Left cardiac atrium (tissue), 4 donors: Measurements from ENCODE around the gene PTCRA. TPM values are rescaled to one million over a fixed set of nuclear protein-coding genes. Genes with fewer than 3 reads are reported as not detected.
"Not testable (repeated sequence)": the region's sequence is repeated elsewhere in the genome, so short reads cannot be mapped to it uniquely, and the experiment has no call there.

Experiments
- ATAC-seq, 2 donors: fragments of 200-7000 bp; cut with Tn5 transposase; one replicate each; pipeline ENCODE4 v1.9.1; 2020; ENCODE audit warnings: mild to moderate bottlenecking in 2 of 2, moderate library complexity in 2 of 2
- DNase-seq: peaks from one replicate; pipeline ENCODE4 v3.0.0-alpha.2; 2020
- intact Hi-C, 2 donors: fragments of 100-400 bp; cut with DNase I; formaldehyde crosslinking; loops; one replicate each; pipeline versions ENCODE4 v1.14.1 to v1.15.1; 2022 to 2023
- total RNA-seq, 2 donors: library from RNA; stranded (reverse); fragmentation: NEBNext Ultra II Directional; extraction: Animal tissue kit (Norgen Biotek cat#: 25700); gene quantifications; one replicate each; pipeline ENCODE4 v1.2.1, GENCODE V29; 2021
- donor health status: DM: no; HTN: yes; CAD: no.
- donor health status: DM: no; HTN: yes; CAD: no; lungs with severe emphysema.
- donor health status: DM: yes; HTN: yes; CAD: no.
- donor health status: Dilated cardiomyopathy.

PTCRA gene
- total RNA-seq, 2 donors from 2014 or later, result not detected

DNA sequence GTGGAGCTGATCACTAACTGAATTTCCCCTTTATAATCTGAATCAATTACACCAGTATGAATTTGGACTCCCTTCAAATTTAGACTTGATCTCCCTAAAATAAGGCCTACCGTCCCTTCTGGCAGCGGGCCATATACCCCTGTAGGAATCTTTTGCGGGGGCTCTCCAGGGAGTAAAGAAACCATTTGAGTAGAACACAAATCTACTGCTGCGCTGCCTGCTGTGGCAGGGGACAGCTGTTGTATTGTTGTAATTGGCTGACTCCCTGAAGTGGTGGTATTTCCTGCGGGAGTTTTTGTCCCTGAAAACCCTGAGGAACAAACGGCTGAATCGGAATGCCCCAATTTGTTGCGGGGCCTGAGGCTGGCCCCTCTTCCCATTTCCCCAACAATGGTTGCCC is 16.0 kb upstream of the PTCRA start:
- DNase-seq (no peak), ATAC-seq (no peak)
- intact Hi-C loops, result loop anchor here in 1 of 2 donors (2.0 to 5.0 kb wide), 2 partner anchors 238 to 243 kb away; no protein-coding TSS in a partner anchor

- intact Hi-C loops, result loop anchor here in 1 of 2 donors (2.0 kb wide), 1 partner anchor 241 kb away; no protein-coding TSS in a partner anchor
Measured at GRCh38 chr6:42901538-42901957, 14.3 kb upstream of the PTCRA start.

GRCh38 chr6:42902429-42903263 is 13.2 kb upstream of the PTCRA start:
- DNase-seq, intact Hi-C loops, ATAC-seq: not testable (repeated sequence)

More at GRCh38 chr6:42901538-42901957, 14.3 kb upstream of the PTCRA start:
- peak; percentile 97 to 98 for ATAC-seq
- DNase-seq, result peak; percentile 87

- ATAC-seq (no peak), DNase-seq (no peak)
- intact Hi-C loops, result no loop called here
Measured at GRCh38 chr6:42904467-42904866, 11.4 kb upstream of the PTCRA start.

- intact Hi-C loops, result loop anchor here in 1 of 2 donors (5.0 kb wide), 1 partner anchor 235 kb away; no protein-coding TSS in a partner anchor
- DNase-seq, result no peak
Measured at GRCh38 chr6:42907336-42907735, 8.5 kb upstream of the PTCRA start.

DNA sequence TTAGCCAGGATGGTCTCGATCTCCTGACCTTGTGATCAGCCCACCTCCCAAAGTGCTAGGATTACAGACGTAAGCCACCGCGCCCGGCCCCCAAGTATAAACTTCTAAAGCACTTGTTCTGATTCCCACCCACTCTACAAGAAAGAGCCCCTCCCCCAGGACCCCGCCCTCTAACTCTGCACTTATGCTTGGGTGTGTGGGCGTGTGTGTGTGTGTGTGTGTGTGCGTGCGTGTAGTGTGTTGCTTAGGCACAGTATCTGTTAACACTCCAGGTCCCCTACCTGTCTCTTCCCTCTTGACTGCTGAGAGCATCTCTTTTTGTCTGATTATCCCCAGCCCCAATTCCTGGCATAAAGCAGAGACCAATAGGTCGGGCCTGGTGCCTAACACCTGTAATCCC is 6.0 kb upstream of the PTCRA start:
- ATAC-seq, result no peak
- intact Hi-C loops, result loop anchor here in 1 of 2 donors (5.0 kb wide), 1 partner anchor 232 kb away; no protein-coding TSS in a partner anchor
- DNase-seq, result no peak

More at GRCh38 chr6:42907336-42907735, 8.5 kb upstream of the PTCRA start:
- peak; percentile 52 to 66 for ATAC-seq

GRCh38 chr6:42911171-42912021 is 4.5 kb upstream of the PTCRA start:
- ATAC-seq (peak; percentile 27 to 45), DNase-seq (no peak)
- intact Hi-C loops, result no loop called here

DNA sequence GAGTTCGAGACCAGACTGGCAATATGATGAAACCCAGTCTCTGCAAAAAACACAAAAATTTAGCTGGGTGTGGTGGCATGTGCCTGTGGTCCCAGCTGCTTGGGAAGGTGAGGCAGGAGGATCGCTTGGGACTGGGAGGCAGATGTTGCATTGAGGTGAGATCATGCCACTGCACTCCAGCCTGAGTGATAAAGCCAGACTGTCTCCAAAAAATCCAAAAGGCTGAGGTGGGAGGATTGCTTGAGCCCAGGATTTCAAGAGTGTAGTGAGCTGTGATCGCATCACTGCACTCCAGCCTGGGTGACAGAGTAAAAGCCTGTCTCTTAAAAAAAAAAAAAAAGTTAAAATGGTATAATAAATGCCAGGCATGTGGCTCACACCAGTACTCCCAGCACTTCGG is 1.3 kb upstream of the PTCRA start:
- intact Hi-C loops, result no loop called here
- no peak for DNase-seq
- no peak for ATAC-seq

DNA sequence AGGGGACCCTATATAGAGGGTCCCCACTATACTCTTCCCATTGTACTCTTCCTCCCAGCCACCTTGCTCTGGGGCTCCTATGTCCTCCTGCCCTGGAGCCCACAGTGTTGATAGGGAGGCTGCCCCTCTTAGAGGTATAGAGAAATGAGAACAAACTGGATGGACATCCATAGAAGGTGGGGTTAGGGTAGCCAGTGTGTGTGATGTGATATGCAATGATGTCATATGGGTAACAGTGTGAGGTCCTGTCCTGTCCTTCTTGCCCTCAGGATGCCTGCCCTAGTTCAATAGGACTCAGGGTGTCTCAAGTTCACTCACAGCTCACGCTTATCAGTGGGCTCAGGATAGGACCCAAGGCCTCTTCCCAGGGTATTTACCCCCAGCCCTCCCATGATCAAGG is 435 bp downstream of the PTCRA start:
- intact Hi-C loops, result no loop called here

DNA sequence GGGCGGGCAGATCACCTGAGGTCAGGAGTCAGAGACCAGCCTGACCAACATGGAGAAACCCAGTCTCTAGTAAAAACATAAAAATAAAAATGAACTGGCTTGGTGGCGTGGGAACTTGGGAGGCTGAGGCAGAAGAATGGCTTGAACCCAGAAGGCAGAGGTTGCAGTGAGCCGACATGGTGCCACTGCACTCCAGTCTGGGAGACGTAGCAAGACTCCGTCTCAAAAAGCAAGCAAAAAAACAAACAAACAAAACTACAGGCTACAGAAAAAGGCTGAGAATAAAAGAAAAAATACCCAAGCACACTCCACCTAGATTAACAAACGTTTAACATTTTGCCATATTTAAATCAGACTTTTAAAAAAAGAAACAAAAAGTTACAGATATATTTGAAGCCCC is 5.9 kb downstream of the PTCRA start:
- DNase-seq, result no peak
- intact Hi-C loops, result no loop called here
- ATAC-seq, result no peak

More for the DNA sequence above, 435 bp downstream of the PTCRA start:
- DNase-seq (no peak), ATAC-seq (no peak)

GRCh38 chr6:42923666-42924065 is 7.8 kb downstream of the PTCRA start:
- intact Hi-C loops, result no loop called here
- ATAC-seq, result peak in 1 of 2 donors; percentile 21

GRCh38 chr6:42925248-42925857 is 9.5 kb downstream of the PTCRA start:
- ATAC-seq, result no peak
- DNase-seq, result no peak
- intact Hi-C loops, result no loop called here

More at GRCh38 chr6:42923666-42924065, 7.8 kb downstream of the PTCRA start:
- DNase-seq, result no peak

GRCh38 chr6:42928986-42929820 is 13.3 kb downstream of the PTCRA start, which contains the start of gene CNPY3:
CNPY3 (plus strand) TSS chr6:42929480; CDS start chr6:42929571, 91 bp downstream.
- intact Hi-C loops, result no loop called here
- peak; percentile 95 to 97 for ATAC-seq
- DNase-seq, result peak; percentile 94

GRCh38 chr6:42929821-42930360 is 14.0 kb downstream of the PTCRA start:
- peak; percentile 32 for DNase-seq
- ATAC-seq, result peak; percentile 10 to 27
- intact Hi-C loops, result loop anchor here in 1 of 2 donors (5.0 kb wide), 1 partner anchor 52 kb away; the partner anchor contains the start of gene PPP2R5D

GRCh38 chr6:42932412-42932811 is 16.6 kb downstream of the PTCRA start:
- no peak for ATAC-seq
- DNase-seq, result no peak
- intact Hi-C loops, result loop anchor here in 1 of 2 donors (5.0 kb wide), 1 partner anchor 50 kb away; the partner anchor contains the start of gene PPP2R5D

- intact Hi-C loops, result loop anchor here in 1 of 2 donors (5.0 kb wide), 1 partner anchor 49 kb away; the partner anchor contains the start of gene PPP2R5D
- ATAC-seq (no peak), DNase-seq (no peak)
Measured at GRCh38 chr6:42933205-42933604, 17.4 kb downstream of the PTCRA start.

DNA sequence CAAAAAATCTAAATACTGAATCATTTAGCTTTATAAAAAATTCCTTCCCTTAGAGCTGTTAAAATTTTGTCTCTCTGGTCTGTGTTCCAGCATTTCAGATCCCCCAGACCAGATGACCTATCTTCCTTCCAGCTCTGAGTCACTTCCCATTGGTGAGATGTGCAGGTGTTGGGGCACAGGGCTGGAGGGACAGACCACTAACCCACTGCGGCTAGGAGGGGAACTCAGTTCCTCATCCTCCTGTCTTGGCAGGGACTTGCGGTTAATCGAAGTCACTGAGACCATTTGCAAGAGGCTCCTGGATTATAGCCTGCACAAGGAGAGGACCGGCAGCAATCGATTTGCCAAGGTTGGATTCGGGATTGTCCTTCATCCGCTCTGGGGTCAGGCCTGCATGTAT is 19.5 kb downstream of the PTCRA start:
- intact Hi-C loops, result no loop called here
- DNase-seq (no peak), ATAC-seq (no peak)

DNA sequence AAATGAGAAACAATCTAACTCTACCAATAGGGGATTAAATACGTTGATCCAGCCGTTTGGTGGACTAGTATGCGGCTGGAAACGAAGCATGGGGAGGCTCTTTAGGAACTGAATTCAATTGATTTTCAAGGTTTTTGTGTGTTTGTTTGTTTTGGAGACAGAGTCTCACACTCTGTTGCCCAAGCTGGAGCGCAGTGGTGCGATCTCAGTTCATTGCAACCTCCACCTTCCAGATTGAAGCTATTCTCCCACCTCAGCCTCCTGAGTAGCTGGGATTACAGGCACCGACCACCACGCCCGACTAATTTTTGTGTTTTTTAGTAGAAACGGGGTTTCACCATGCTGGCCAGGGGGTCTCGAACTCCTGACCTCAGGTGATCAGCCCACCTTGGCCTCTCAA is 20.5 kb downstream of the PTCRA start:
- DNase-seq (no peak), ATAC-seq (no peak)
- intact Hi-C loops, result no loop called here
